Measurements from ENCODE around the gene STK35.

Gene STK35

DNA sequence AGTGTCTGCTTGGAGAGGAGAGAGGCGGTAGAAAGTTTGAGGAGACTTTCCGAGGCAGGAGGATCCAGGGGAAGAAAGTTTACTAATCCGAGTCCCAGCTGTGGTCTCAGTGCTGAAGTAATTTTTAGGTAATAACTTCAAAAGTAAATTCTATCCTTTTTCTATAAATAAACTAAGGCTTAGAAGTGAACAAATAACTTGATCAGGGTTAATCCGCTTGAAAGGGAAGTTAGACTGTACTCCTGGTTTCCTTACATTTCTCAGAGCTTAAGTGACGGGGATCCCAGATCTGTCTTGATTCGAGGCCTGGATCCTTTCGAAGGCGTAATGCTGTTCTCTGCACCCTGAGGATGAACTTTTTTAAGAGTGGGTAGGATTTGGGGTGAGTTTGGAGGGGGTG is 2.6 kb downstream of the STK35 start:
- no peak for ATAC-seq (ENCODE audit: insufficient read depth, low read depth)
- peaks cover 54% of the 10 kb centered on the region for H3K36me3 ChIP-seq (ENCODE audit: insufficient read depth, low read length)
- H3K9ac ChIP-seq (ENCODE audit: low read depth, low read length): peak overlapping the region; percentile 88

DNA sequence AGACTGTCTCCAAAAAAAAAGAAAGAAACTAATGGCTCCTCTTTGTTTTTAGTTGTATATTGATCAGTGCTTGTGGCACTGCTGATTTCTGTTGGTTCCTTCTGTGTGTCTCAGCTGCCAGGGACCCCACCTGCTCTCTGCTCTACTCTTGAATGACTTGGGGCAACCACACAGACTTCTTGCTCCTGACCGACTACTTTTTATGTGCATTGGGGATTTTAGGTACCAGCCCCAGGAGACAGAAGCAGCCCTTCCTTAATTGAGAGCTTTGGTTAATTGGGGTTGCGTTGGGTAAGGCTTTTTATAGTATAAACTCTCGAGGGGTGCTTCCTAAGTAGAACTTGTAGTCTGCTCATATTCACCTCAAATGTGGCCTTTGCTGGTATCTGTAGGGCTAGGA is 6.9 kb downstream of the STK35 start:
- Histone ChIP-seq H3K36me3 (ENCODE audit: insufficient read depth, low read length) (peaks cover 86% of the 10 kb centered on the region), H4K20me1 (ENCODE audit: insufficient read depth, low read length) (peaks cover 93% of the 10 kb centered on the region), H3K4me3 (ENCODE audit: low read depth in 1 of 2, low read length in 2 of 2) (no peak overlapping the region), H2AFZ (ENCODE audit: low read depth, low read length) (no peak overlapping the region), H3K9ac (ENCODE audit: low read depth, low read length) (no peak overlapping the region), H3K4me1 (ENCODE audit: insufficient read depth, low read length) (peaks cover 39% of the 10 kb centered on the region), H3K27me3 (ENCODE audit: insufficient read depth, low read length, poor library complexity) (no peaks in the 10 kb centered on the region), H3K79me2 (ENCODE audit: insufficient read depth, low read length) (peaks cover 99% of the 10 kb centered on the region), H3K27ac (ENCODE audit: low read length) (no peak overlapping the region), H3K4me2 (ENCODE audit: insufficient read depth, low read length) (no peak overlapping the region), H3K9me3 (ENCODE audit: insufficient read depth, low read length, severe bottlenecking) (no peaks in the 10 kb centered on the region)
- TF ChIP-seq, protein P1, sequence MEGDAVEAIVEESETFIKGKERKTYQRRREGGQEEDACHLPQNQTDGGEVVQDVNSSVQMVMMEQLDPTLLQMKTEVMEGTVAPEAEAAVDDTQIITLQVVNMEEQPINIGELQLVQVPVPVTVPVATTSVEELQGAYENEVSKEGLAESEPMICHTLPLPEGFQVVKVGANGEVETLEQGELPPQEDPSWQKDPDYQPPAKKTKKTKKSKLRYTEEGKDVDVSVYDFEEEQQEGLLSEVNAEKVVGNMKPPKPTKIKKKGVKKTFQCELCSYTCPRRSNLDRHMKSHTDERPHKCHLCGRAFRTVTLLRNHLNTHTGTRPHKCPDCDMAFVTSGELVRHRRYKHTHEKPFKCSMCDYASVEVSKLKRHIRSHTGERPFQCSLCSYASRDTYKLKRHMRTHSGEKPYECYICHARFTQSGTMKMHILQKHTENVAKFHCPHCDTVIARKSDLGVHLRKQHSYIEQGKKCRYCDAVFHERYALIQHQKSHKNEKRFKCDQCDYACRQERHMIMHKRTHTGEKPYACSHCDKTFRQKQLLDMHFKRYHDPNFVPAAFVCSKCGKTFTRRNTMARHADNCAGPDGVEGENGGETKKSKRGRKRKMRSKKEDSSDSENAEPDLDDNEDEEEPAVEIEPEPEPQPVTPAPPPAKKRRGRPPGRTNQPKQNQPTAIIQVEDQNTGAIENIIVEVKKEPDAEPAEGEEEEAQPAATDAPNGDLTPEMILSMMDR (IDR thresholded peaks at IDR 0.05; ENCODE audit: borderline replicate concordance, extremely low read depth, low read length, poor library complexity, severe bottlenecking): no peak
- TF ChIP-seq EZH2 (IDR thresholded peaks at IDR 0.05; ENCODE audit: borderline replicate concordance, low read depth, low read length, severe bottlenecking): no peak
- DNase-seq (no peak), ATAC-seq (ENCODE audit: insufficient read depth, low read depth) (no peak)

More for the DNA sequence above, 2.6 kb downstream of the STK35 start:
- Histone ChIP-seq H3K4me3 (ENCODE audit: low read depth in 1 of 2, low read length in 2 of 2) (peak overlapping the region; percentile 80 to 94; a peak in 3 of 4 replicates), H3K27ac (ENCODE audit: low read length) (peak overlapping the region; percentile 98), H2AFZ (ENCODE audit: low read depth, low read length) (no peak overlapping the region), H3K4me2 (ENCODE audit: insufficient read depth, low read length) (peak overlapping the region; percentile 95), H3K9me3 (ENCODE audit: insufficient read depth, low read length, severe bottlenecking) (no peaks in the 10 kb centered on the region), H4K20me1 (ENCODE audit: insufficient read depth, low read length) (peaks cover 56% of the 10 kb centered on the region), H3K79me2 (ENCODE audit: insufficient read depth, low read length) (peaks cover 69% of the 10 kb centered on the region), H3K27me3 (ENCODE audit: insufficient read depth, low read length, poor library complexity) (no peaks in the 10 kb centered on the region), H3K4me1 (ENCODE audit: insufficient read depth, low read length) (peaks cover 44% of the 10 kb centered on the region)
- TF ChIP-seq EZH2 (IDR thresholded peaks at IDR 0.05; ENCODE audit: borderline replicate concordance, low read depth, low read length, severe bottlenecking): no peak
- TF ChIP-seq, protein P1 (IDR thresholded peaks at IDR 0.05; ENCODE audit: borderline replicate concordance, extremely low read depth, low read length, poor library complexity, severe bottlenecking): no peak
- no peak for DNase-seq

DNA sequence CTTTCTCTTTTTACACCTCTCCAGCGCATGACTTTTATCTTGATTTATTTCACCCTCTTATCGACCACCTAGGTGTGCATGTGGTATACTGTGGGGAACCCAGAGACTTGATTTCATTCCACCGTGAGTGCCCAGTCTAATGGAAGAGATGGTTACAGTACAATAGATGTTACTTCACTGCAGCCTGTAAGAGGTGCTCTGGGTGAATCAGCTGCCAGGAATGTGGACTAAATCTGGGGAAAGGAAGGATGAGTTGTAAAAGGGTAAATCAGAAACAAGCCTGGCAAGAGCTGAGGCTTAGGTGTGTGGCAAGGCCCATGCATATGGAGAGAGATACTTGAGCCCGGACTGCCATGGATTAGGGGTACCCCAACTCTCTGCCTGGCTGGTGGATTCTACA is 7.4 kb downstream of the STK35 start:
- Histone ChIP-seq H3K9me3 (ENCODE audit: insufficient read depth, low read length, severe bottlenecking) (no peaks in the 10 kb centered on the region), H3K79me2 (ENCODE audit: insufficient read depth, low read length) (peaks cover 99% of the 10 kb centered on the region), H3K4me1 (ENCODE audit: insufficient read depth, low read length) (peaks cover 34% of the 10 kb centered on the region), H3K27ac (ENCODE audit: low read length) (no peak overlapping the region), H4K20me1 (ENCODE audit: insufficient read depth, low read length) (peaks cover 94% of the 10 kb centered on the region), H3K36me3 (ENCODE audit: insufficient read depth, low read length) (peaks cover 91% of the 10 kb centered on the region), H3K4me3 (ENCODE audit: low read depth in 1 of 2, low read length in 2 of 2) (no peak overlapping the region), H2AFZ (ENCODE audit: low read depth, low read length) (no peak overlapping the region), H3K9ac (ENCODE audit: low read depth, low read length) (no peak overlapping the region), H3K27me3 (ENCODE audit: insufficient read depth, low read length, poor library complexity) (no peaks in the 10 kb centered on the region), H3K4me2 (ENCODE audit: insufficient read depth, low read length) (peak overlapping the region; percentile 9; the same call in 1 of the 2 replicates)
- DNase-seq (no peak), ATAC-seq (ENCODE audit: insufficient read depth, low read depth) (no peak)
- TF ChIP-seq EZH2 (IDR thresholded peaks at IDR 0.05; ENCODE audit: borderline replicate concordance, low read depth, low read length, severe bottlenecking): no peak
- TF ChIP-seq, protein P1 (IDR thresholded peaks at IDR 0.05; ENCODE audit: borderline replicate concordance, extremely low read depth, low read length, poor library complexity, severe bottlenecking): no peak
